ENCODE results near the gene MUC16.

The MUC16 gene

GRCh38 chr19:8965887-8966286, 44.3 kb downstream of the MUC16 start:
- no peaks in the 10 kb centered on the region for H3K36me3 ChIP-seq (ENCODE audit: control insufficient read depth in 2 of 2, insufficient read depth in 1 of 2, low read length in 2 of 2)
- H3K27ac ChIP-seq (ENCODE audit: extremely low read depth, low read depth, low read length), result no peak overlapping the region
- no peak for TF ChIP-seq ZNF24 (tag by site-specific recombination; IDR thresholded peaks at IDR 0.05)
- no peak for TF ChIP-seq KLF9 (tag by site-specific recombination; IDR thresholded peaks at IDR 0.05; ENCODE audit: low read depth)
- no peak for TF ChIP-seq SP3 (tag by site-specific recombination; IDR thresholded peaks at IDR 0.05)
- peak; percentile 97 for TF ChIP-seq REST (tag by site-specific recombination; IDR thresholded peaks at IDR 0.05)
- POLR2A ChIA-PET, result no interaction called here
- no peaks in the 10 kb centered on the region for H3K4me1 ChIP-seq (ENCODE audit: control insufficient read depth, insufficient read depth, low read length)
- no peaks in the 10 kb centered on the region for H3K9me3 ChIP-seq (ENCODE audit: control insufficient read depth, insufficient read depth, low read depth, low read length)
- CTCF ChIA-PET, result no interaction called here
- no peak overlapping the region for H3K4me3 ChIP-seq (ENCODE audit: low read depth, low read length)

Measured in HEK293 (cell line).